Stimulated activated CD4-positive, alpha-beta T cell treated with anti-CD3 and anti-CD28 coated beads, Interleukin-4, amount 100 ng/mL, for 24 hours (primary cell): ENCODE data around the gene COL6A2.
"Not testable (repeated sequence)": the region's sequence is repeated elsewhere in the genome, so short reads cannot be mapped to it uniquely, and the experiment has no call there.

Source experiments
- DNase-seq: peaks from one replicate; pipeline ENCODE4 v3.0.0-alpha.2; 2020

The COL6A2 gene

DNA sequence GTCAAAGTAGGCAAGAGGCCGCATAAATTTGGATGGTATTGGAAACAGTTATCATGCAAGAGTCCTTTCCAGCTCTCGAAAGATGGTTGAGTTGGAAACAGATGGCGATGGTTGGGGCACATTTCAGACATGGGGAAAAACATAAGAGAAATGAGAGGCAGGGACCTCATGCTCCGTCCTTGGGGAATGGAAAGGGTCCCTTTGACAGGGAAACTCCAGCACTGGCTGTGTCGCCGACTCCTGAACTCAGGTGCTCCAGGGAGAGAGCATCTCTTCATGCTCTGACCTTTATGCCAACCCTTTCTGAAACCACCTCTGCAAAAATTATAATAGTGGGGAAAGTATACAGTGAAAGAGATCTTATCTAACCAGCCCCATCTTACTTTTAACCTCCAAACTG, 36.8 kb upstream of the COL6A2 start:
- DNase-seq: no peak

DNA sequence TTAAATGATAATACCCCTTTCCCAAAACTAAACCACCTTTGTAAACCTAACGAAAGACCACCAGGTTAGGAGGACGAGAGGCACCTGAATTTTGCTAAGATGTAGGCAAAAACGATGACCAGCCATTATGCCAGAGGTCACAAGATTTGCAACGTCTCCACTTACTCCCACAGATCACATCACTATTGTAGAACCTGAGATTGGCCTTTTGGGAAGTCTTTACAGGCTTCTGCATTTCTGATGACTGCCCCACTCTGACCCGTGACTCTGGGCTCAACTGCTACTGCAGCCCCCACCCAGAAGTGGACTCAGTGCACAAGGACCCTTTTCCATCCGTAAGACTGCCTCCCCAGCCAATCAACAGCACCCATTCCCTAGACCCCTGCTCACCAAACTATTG, 36.4 kb upstream of the COL6A2 start:
- no peak for DNase-seq

DNA sequence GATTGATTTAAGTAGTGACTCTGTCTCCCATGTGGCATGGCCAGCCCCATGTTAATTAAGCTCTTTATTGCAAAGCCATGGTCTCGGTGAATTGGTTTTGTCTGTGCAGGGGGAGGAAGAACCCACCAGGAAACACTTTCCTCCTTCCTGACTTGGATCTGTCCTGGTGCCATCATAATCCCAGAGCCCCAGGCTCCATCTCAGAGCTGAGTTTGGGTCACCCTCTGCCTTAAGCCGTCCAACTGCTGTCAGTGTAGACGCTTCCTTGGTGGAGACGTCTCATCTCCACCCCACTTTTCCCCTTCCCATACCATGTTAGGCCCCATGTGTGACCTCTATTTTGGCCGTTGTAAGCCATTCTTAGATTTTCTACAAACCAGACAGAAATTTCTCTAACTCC, 36.0 kb upstream of the COL6A2 start:
- no peak for DNase-seq

DNA sequence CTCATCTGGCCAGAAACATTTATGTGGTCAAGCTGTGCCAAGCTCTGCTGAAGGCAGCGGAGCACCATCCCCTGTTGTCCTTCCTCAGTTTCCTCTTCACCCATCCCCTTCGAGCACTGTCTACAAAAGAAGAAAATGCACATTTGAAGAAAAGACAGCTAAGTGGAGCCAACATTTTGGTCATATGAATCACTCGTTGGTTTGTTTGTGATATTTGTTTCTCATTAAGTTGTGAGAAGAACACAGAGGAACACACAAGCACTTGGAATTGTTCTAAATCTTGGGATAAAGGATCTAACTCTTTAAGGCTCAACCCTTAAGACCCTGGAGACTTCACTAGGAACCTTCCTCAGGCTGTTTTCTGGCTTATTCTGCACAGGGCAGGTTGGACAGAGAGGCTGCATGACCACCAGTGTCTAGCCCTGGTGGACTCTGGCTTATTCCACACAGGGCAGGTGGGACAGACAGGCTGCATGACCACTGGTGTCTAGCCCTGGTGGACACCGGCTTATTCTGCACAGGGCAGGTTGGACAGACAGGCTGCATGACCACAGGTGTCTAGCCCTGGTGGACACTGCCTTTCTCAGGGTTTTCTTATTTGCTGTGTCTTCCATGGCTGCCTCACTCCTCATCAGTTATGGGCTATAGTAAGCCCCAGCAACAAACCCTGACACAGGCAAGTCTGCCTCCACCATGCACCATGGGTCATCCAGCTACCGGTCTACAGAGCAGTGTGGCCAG, 35.3 kb upstream of the COL6A2 start:
- DNase-seq: no peak

DNA sequence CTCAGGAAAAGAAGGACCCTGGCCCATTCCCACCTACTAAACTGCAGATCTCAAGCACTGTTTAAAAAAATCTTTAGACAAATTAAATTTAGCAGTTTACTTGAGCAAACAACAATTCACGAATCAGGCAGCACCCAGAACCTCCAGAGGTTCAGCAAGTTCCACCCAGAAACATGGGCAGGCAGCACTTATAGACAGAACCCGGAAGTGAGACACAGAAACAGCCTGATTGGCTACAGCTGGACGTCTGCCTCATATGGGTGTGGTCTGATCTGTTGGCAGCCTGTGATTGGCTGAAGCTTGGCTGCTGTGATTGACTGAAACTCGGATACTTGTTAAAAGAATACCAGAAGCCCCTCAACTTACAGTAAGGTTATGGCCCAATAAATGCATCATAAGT, 34.7 kb upstream of the COL6A2 start:
- DNase-seq: no peak

DNA sequence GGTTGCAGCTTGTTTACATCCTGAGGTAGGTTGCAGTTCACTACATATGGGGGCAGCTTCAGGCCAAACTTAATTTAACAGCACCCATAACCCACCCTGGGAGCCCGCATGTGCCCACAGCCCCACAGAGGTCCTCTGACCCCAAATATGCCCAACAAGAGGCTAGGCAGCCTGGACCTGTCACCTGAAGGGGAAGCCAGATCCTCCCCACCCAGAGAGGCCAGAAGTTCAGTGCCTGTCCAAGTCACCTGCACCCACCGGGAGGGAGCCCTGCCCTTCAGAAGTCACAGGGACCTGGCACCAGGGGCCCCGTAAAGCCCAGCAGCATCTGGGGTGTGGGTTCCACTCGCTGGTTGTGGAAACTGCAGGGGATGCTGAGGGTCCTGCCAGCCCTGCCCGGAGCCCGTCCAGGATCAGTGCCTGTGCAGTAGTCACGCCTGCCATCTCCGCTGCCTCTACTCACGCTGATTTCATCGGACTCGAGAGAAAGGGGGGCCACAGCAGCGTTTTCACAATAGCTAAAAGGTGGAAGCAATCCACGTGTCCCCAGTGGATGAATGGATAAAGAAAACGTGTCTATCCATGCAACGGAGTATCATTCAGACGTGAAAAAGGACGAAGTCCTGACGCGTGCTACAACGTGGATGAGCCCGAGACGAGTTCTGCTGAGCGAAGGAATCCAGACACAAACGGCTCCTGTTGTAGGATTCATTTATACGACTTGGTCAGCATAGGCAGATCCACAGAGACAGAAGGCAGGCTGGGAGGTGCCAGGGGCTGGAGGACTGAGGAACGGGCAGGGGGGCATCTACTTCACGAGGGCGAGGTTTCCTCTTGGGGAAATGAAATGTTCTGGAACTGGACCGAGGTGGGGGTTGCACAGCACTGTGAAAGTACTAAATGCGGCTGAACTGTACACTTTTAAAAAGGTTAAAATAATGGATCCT, 33.9 kb upstream of the COL6A2 start:
- DNase-seq: no peak

DNA sequence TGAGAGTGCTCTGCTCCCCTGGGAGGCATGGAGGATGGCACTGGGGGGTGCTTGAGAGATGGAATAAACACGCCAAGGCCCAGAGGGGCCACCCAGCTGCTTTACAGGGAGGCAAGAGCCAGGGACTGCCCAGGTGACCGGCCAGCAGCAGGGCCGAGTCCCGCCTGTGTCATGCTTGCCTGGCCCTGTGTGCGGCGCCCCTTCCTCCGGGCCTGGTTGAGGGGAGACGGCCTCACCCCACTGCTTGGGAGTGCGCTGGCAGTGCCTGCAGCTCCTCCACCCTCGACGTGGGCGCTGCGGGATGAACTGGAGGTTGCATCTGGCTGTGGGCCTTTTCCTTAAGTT, 33.1 kb upstream of the COL6A2 start:
- DNase-seq: no peak

DNA sequence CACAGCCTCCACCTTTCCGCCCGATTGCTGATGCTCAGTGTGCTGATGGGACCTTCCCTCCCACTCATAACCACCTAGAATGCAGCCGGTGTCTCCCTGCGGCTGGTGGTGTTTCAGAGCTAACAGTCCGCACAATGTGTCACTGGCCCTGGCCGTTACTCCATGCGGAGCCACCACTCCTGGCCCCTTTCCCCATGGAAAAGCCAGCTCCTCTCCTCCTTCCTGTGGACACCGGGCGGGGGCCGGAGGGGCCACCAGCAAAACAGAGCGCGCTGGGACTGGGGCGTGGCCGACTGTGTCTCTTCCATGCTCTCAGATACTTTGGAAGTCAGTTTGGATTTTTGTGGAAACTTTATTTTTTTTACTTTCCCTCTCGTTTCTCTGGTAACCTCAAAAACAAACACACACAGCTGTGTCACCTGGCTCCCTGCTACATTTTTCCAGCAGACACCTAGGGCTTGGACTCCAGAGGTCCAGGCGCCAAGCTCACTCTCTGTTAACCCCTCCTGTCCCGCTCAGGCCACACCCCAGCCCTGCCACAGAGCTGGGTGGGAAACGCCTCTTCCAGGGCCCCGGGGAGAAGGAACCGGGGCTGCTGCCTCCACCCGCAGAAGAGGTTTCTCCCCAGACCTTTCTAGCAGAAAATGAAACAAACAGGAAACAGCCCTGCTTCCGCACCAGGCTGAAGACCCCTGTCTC, 32.5 kb upstream of the COL6A2 start:
- no peak for DNase-seq

DNA sequence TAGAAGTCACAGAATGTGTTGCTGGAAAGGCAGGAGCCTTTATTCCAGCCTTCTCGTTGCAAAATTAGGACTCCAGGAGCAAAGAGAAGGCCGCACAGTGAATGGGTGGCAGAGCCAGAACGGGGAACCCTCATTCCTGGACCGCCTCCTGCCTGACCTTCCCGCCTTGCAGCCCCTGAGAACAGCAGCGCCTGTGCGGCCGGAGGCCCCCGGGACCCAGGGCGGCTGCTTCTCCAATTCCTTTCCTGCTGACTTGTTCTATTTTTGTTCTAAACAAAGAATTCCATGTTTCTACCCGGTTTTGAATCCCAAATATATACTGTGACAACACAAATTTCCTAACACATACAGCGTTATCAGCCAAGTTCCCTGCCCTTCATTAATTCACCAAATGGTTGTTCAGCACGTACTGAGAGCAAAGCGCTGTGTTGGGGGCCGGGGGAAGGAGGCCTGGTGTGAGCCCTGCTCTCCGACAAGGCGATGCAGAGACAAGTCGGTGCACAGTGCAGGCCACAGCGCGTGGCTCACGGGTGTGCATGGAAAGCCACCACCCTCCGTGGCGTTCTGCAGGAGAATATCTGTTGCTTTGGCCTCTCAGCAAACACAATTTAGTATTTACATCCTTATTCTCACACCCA, 31.9 kb upstream of the COL6A2 start:
- DNase-seq: no peak

DNA sequence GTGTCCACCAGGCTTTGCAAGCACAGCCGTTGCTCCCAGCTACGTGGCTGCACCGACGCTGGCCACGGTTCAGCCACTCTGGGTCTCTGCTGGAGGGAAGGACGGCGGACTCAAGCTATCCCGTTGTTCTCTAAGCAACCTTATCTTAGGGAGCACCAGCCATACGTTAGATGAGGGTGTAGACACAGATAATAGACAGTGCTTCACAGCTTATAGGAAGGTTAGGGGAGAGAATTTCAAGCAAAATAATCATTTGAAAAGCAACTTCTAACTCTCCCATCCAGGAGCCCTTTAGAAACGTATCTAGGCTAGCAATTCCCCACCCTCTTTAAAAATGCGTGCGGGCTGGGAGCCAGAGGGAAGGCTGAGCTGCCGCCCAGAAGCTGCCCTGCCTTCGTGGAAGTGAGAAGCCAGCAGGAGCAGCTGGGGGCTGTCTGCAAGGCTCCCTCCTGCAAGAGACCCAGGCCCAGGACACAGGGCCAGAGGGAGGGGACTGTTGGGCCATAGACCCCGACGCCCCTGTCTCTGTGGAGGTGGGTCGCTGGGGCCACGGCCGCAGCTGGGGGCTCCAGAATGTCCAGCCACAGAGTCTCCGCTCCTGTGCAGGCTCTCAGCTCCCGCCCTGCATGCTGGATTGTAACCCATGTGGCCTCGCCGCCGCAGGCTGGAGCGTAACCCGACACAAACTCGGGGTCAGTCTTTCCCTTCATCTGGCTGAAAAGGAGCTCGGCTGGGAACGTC, 31.2 kb upstream of the COL6A2 start:
- no peak for DNase-seq

DNA sequence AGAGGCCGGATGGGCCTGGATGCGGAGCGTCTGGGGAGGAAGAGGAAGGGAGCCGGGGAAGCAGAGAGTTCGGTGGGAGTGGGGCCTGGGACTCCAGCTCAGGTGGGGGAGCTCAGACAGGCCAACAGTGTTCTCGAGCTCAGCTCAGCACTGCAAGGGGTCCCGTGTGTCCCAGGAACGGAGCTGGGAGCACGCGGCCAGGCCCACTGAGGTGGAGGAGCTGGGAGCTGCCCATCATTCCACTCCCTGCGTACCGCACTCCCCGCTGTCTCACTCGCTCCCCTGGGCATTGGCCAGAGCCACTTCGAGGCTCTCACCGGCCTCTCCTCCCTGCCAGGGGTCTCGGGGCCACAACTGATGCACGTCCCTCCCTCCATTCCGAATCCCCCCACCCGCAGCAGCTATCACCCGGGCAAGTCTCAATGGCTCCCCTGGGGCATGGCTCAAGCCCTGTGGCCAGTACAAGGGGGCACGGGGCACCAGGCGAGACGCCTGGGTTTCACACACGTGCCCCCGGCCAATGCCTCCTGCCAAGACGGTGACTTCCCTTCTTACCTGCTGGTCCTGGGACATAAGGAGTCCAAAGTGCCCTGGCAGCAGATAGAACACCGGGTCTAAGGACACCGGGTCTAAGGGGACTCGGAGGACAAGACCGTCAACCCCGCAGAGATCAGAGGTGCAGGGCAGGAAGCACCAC, 30.3 kb upstream of the COL6A2 start:
- DNase-seq: no peak

DNA sequence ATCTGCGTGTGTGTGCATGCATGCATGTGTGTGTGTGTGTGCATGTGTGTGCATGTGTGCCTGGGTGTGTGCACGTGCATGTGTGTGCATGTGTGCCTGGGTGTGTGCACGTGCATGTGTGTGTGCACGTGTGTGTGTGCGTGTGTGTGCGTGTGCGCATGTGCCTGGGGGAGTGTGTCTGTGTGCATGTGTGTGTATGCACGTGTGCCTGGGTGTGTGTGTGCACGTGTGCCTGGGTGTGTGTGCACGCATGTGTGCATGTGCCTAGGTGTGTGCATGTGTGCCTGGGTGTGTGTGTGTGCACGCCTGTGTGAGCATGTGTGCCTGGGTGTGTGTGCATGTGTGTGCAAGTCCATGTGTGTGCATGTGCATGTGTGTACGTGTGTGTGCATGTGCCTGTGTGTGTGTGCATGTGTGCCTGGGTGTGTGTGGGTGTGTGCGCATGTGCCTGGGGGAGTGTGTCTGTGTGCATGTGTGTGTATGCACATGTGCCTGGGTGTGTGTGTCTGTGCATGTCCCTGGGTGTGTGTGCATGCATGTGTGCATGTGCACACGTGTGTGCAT, 29.3 kb upstream of the COL6A2 start:
- no peak for DNase-seq

DNA sequence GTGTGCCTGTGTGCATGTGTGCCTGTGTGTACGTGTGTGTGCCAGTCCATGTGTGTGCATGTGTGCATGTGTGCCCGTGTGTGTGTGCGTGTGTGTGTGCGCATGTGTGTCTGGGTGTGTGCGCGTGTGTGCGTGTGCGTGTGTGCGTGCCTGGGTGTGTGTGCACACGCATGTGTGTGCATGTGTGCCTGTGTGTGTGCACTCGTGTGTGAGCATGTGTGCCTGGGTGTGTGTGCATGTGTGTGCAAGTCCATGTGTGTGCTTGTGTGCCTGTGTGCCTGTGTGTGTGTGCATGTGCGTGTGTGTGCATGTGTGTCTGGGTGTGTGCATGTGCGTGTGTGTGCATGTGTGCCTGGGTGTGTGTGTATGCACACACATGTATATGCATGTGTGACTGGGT, 28.7 kb upstream of the COL6A2 start:
- DNase-seq: no peak

DNA sequence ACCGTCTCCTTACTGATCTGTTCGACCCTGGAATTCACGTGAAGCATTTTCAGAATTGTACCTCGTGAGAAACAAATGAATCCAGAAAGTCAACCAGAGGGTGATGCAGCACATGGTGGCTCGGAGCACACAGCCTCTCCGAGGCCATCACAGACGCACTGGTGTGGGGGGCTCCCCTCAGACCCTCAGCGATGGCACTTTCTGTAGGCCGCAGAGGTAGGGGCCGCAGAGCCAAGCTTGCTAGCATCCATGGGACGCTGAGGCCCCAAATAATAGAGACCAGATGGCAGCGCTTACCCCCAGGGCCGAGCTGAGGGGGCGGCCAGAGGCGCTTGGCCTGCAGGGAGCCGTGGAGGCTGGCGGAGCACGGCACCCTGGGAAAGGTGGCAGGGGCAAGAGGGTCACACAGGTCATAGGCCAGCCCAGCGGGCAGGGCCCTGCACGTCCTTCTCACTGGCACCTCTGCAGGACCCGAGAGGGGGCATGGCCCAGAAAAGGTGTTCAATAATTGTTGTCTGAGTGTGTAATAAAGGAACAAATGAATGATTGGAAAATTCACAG, 28.1 kb upstream of the COL6A2 start:
- DNase-seq: no peak

DNA sequence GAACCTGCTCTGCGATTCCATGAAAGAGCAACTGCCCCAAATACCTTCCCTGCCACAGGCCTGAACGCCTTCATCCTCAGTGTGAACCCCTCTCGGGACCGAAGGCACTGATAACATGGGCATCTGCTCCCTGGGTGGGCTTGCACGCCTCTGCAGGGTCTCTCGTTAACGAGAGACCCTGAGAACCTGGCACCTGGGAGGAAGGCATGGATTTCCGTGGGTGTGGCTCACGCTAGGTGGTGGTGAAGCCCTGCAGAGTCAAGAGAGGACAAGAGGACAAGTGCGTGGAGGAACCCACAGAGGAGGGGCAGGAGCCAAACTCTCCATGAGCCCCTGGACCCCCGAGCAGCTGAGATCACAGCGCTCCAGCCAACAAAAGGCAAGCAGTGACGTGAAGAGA, 26.8 kb upstream of the COL6A2 start:
- no peak for DNase-seq

DNA sequence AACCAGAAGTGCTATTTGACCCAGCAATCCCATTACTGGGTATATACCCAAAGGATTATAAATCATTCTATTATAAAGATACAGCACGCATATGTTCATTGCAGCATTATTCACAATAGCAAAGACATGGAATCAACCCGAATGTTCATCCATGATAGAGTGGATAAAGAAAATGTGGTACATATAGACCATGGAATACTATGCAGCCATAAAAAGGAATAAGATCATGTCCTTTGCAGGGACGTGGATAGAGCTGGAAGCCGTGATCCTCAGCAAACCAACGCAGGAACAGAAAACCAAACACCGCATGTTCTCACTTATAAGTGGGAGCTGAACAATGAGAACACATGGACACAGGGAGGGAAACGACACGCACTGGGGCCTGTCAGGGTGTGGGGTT, 21.2 kb upstream of the COL6A2 start:
- not testable (repeated sequence) for DNase-seq

DNA sequence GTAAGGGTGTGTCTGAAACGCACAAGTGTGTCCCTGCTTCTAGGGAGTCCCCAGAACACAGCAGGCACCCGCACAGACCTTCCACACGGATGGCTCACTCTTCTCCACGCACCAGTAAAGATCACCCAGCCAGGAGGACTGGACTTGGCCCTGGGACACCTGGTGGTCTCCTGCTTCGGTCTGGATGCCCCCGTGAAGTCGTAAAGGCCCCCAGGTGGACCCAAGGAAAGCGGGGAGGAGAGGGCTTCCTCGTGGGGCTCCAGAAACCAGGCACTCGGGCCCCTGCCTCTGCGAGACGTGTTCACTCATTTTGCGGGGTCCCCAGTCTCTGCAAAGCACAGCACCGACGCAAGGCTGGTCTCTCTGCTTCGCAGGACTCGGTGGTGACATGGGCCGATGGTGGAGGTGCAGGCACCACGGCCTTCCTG, 20.2 kb upstream of the COL6A2 start:
- DNase-seq: no peak

DNA sequence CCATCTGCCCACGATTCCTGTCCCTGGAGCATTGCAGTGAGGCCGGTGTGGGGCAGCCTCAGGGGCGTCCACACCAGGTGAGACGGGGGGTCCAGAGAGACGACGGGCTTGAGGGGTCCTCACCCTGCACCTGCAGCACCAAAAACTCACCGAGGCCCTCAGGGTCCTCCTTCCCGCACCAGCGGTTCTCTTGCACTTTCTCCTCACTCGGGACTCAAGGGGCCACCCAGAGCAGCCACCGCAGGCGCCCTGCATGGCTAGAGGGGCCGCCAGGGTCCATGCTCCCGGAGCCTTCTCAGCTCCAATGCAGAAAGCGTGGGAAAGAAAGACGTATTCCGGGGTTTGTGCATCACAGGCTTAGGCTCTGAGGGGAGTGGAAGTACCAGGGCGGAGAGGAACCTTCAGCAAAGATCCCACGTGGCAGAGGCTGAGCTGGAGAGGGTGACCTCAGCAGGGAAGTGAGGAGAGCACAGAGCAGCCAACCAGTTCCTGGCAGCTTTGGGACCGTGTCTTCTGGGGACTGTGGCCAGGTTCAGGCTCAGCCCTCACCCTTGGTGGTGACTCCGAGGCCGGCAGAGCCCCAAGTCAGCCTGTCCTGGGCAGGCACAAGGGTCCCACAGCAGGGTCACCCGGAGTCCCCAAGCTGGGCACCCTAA, 19.5 kb upstream of the COL6A2 start:
- no peak for DNase-seq

DNA sequence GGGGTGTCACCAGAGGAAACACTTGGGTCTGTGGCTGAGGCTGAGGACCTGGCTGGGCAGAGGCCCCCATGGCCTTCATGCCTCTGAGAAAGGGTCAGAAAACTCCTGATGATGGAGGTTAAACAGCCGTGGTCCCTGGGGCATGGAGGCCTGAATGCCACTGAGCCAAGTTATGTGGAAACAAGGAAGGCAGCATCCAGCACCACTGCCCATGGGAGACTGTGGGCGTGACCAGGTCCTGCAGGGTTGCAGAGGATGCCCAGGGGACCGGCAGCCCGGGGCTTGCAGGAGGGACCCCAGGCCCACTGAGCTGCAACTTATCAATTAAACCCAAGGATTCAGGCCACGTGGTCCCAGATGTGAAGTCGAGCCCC, 18.9 kb upstream of the COL6A2 start:
- DNase-seq: no peak

DNA sequence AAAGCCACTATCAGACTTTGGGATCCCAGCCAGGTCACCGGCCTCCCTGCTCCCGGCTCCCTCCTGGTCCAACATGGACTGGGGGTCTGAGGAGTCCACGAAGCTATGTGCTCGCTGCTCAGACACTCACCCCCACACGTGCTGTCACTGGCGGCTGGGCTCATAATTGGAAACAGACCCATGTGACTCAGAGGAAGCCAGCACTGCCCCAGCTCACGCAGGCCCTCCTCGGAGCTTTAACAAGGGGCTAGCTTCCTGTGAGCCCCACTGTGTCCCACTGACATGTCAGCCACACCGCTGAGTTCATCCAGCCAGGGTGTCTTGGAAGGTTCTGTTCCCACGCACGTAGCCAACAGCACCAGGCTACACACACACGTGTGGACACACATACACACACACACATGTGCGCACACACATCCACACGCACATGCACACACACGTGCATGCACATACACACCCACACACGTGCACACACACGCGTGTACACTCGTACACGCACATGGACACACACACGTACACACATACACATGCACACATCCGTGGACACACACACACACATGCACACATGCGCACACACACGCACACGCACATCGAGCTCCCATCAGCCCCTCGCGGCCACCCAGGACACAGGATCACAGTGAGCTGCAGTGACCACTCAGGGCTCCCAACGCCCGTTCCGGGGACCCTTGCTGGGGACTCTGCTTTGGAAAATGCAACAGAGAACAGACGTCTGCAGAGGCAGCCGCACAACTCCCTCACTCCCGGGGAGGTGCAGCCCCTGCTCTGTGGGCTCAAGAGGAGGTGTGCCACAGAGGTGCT, 18.4 kb upstream of the COL6A2 start:
- no peak for DNase-seq
